ENCODE measurements around the gene CNOT6. TPM values are rescaled to one million over a fixed set of nuclear protein-coding genes. Genes with fewer than 3 reads are reported as not detected.

CNOT6 gene
- total and polyA plus RNA-seq, 3 experiments from 2014 or later = 11.4 to 39.9 (median 36.0) TPM

DNA sequence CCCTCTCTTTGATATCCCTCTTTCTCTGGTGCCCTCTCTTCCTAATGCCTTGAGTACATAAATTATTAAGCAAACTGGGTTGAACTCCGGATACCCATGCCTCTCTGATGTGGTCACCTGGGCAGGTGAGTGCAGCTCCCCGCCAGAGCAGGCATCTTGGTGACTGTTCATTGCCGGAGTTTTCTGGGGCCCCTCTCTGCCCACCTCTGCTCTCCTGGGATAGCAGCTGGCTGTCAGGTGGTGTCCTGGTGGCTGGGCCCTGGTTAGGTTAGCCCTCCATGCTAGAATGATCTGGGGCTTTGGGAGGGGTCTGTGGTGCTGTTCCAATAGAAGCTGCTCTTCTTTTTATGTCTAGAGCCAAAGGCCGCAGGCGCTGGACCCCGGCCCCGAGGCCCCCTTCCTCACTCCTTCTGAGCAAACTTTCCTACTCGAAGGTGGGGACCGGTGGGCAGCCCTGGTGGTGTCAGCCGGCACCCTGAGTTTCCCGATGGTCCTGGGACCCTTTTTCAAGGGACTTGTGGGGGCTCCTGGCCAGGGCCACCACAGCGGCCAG lies 102.0 kb downstream of the CNOT6 start:
- H3K9me3 Mint-ChIP-seq = no peaks in the 10 kb centered on the region
- peaks cover 4 to 14% (median 6%) of the 10 kb centered on the region in 3 donors for H3K4me1 Mint-ChIP-seq
- no peaks in the 10 kb centered on the region for H3K27me3 ChIP-seq (ENCODE audit: insufficient read depth, low read length, poor library complexity, severe bottlenecking)
- H3K9me3 ChIP-seq (ENCODE audit: low read length) = no peaks in the 10 kb centered on the region
- no peak overlapping the region for H3K4me3 Mint-ChIP-seq
- no peak overlapping the region for H3K27ac Mint-ChIP-seq
- no peaks in the 10 kb centered on the region for H3K4me1 ChIP-seq (ENCODE audit: insufficient read depth, low read length)
- ChIA-PET CTCF (no interaction called here), POLR2A (no interaction called here)
- DNase-seq = no peak
- no peak overlapping the region for H3K4me3 ChIP-seq (ENCODE audit: low read length)
- H3K36me3 Mint-ChIP-seq = peaks cover 0 to 2% (median 0%) of the 10 kb centered on the region in 3 donors
- no peaks in the 10 kb centered on the region for H3K36me3 ChIP-seq (ENCODE audit: insufficient read depth, low read length)
- H3K27me3 Mint-ChIP-seq = peaks cover 10 to 12% of the 10 kb centered on the region in 2 donors
- H3K27ac ChIP-seq (ENCODE audit: low read depth, low read length) = no peak overlapping the region

DNA sequence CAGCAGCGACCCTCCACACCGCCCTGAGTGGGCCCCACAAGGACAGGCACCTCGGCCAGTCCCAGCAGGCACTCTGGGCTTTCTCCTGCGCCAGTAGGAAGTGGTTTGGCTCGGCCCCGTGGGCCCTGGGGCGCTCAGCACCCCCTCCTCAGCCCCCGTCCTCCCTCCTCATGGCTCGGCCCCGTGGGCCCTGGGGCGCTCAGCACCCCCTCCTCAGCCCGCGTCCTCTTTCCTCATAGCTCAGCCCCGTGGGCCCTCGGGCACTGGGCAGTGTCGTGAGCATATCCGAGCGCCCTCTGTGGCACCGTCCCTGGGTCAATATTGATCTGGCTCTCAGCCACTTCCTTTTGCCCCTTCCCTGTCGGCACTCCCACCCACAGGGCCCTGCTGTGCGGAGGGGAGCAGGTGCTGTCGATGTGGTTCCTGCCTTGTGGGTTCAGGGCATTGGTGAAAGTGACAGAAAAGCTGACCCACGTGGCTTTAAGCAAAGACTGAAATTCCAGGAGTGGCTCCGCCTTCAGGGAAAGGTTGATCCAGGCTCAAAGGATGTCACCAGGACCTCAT lies 102.6 kb downstream of the CNOT6 start:
- H3K9me3 Mint-ChIP-seq = no peaks in the 10 kb centered on the region
- H3K27ac Mint-ChIP-seq = no peak overlapping the region
- DNase-seq = no peak
- peaks cover 10 to 12% of the 10 kb centered on the region in 2 donors for H3K27me3 Mint-ChIP-seq
- H3K27me3 ChIP-seq (ENCODE audit: insufficient read depth, low read length, poor library complexity, severe bottlenecking) = no peaks in the 10 kb centered on the region
- H3K9me3 ChIP-seq (ENCODE audit: low read length) = no peaks in the 10 kb centered on the region
- CTCF ChIA-PET = interaction anchor here (0.7 kb wide), 1 partner anchor 10 kb away, joined by 3 read pairs; no protein-coding TSS in a partner anchor
- peaks cover 4 to 14% (median 6%) of the 10 kb centered on the region in 3 donors for H3K4me1 Mint-ChIP-seq
- H3K4me3 Mint-ChIP-seq = no peak overlapping the region
- H3K27ac ChIP-seq (ENCODE audit: low read depth, low read length) = no peak overlapping the region
- no peaks in the 10 kb centered on the region for H3K36me3 ChIP-seq (ENCODE audit: insufficient read depth, low read length)
- H3K4me1 ChIP-seq (ENCODE audit: insufficient read depth, low read length) = no peaks in the 10 kb centered on the region
- no peak overlapping the region for H3K4me3 ChIP-seq (ENCODE audit: low read length)
- peaks cover 0 to 2% (median 0%) of the 10 kb centered on the region in 3 donors for H3K36me3 Mint-ChIP-seq
- POLR2A ChIA-PET = no interaction called here

DNA sequence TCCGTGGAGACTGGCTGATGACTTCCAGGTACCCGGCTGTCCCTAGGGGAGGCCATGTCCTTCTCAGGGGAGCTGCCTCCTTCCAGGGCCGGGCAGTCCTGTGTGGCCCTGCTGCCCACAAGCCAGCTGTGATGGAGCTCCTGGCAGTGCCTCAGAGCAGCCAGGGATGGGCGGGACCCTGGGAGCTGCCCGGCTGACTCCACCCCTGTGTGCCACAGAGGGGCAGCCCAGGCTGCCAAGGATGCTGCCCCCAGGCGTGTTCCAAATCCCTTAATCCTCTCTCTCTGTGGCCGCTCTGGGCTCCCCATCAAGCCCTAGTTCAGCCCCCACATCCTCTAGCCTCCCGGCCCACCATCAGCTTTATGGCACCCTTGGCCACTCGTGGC lies 104.1 kb downstream of the CNOT6 start:
- H3K4me1 Mint-ChIP-seq = peaks cover 0 to 4% (median 0%) of the 10 kb centered on the region in 3 donors
- H3K27me3 Mint-ChIP-seq = peaks cover 1 to 5% of the 10 kb centered on the region in 2 donors
- Histone ChIP-seq H3K27ac (ENCODE audit: low read depth, low read length) (no peak overlapping the region), H3K4me3 (ENCODE audit: low read length) (no peak overlapping the region), H3K9me3 (ENCODE audit: low read length) (no peaks in the 10 kb centered on the region), H3K4me1 (ENCODE audit: insufficient read depth, low read length) (no peaks in the 10 kb centered on the region), H3K27me3 (ENCODE audit: insufficient read depth, low read length, poor library complexity, severe bottlenecking) (no peaks in the 10 kb centered on the region), H3K36me3 (ENCODE audit: insufficient read depth, low read length) (no peaks in the 10 kb centered on the region)
- H3K27ac Mint-ChIP-seq = no peak overlapping the region
- DNase-seq = no peak
- no peaks in the 10 kb centered on the region for H3K36me3 Mint-ChIP-seq
- no peaks in the 10 kb centered on the region for H3K9me3 Mint-ChIP-seq
- ChIA-PET CTCF (no interaction called here), POLR2A (interaction anchor here (0.7 kb wide), 1 partner anchor 73 kb away, joined by 3 read pairs; no protein-coding TSS in a partner anchor)
- no peak overlapping the region for H3K4me3 Mint-ChIP-seq

DNA sequence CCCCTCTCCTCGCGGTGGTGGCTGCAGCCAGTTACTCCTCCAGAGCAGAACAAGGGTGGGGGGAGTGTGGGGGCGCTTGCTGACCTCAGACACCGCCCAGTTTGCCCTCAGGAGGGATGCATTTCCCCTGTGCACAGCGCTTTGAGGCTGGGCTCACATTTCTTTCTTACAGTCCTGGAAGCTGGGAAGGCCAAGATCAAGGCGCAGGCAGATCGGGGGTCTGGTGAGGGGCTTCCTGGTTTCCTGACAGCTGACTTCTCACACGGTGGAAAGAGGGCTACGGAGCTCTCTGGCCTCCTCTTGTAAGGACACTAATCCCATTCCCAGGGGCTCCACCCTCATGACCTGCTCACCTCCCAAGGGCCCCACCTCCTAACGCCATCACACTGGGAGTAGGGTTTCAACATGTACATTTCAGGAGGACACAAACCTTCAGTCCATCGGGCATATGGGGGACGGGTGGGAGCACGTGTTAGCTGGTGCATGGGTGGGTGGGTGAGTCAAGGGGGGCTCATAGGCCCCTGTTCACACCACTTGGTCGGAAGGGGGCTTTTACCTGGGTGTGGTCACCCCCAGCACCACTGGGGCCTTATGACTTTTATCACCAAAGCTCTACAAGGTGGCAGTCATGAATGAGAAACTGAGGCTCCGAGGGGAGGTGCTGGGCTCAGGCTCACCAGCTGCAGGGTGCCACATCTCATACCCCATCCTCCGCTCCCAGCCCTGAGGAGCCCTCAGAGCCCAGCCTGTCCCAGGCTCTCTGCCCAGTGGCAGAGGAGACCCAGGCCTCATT lies 104.8 kb downstream of the CNOT6 start:
- ChIA-PET CTCF (interaction anchor here (1.0 kb wide), 1 partner anchor 21 kb away, joined by 4 read pairs; no protein-coding TSS in a partner anchor), POLR2A (interaction anchor here (0.7 kb wide), 1 partner anchor 73 kb away, joined by 3 read pairs; no protein-coding TSS in a partner anchor)
- DNase-seq = no peak
- H3K4me1 Mint-ChIP-seq = peaks cover 0 to 4% (median 0%) of the 10 kb centered on the region in 3 donors
- no peak overlapping the region for H3K4me3 Mint-ChIP-seq
- Histone ChIP-seq H3K4me1 (ENCODE audit: insufficient read depth, low read length) (no peaks in the 10 kb centered on the region), H3K27me3 (ENCODE audit: insufficient read depth, low read length, poor library complexity, severe bottlenecking) (no peaks in the 10 kb centered on the region), H3K36me3 (ENCODE audit: insufficient read depth, low read length) (no peaks in the 10 kb centered on the region), H3K4me3 (ENCODE audit: low read length) (no peak overlapping the region), H3K9me3 (ENCODE audit: low read length) (no peaks in the 10 kb centered on the region), H3K27ac (ENCODE audit: low read depth, low read length) (no peak overlapping the region)
- no peaks in the 10 kb centered on the region for H3K36me3 Mint-ChIP-seq
- no peak overlapping the region for H3K27ac Mint-ChIP-seq
- peaks cover 0 to 4% of the 10 kb centered on the region in 2 donors for H3K27me3 Mint-ChIP-seq
- H3K9me3 Mint-ChIP-seq = no peaks in the 10 kb centered on the region

DNA sequence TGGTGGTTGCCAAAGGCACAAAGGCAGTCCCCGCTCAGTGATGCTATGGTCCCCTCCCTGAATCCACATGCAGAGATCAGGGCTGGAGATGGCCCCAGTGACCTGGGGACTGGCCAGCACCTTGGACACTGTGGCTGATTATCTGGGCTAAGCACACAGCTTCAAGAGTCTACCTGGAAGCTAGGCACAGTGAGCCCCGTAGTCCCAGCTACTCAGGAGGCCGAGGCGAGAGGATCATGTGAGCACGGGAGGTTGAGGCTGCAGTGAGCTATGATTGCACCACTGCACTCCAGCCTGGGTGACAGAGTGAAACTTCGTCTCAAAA lies 105.4 kb downstream of the CNOT6 start:
- Mint-ChIP-seq H3K9me3 (no peaks in the 10 kb centered on the region), H3K27ac (no peak overlapping the region), H3K4me3 (no peak overlapping the region), H3K4me1 (no peaks in the 10 kb centered on the region), H3K36me3 (no peaks in the 10 kb centered on the region), H3K27me3 (peaks cover 0 to 4% of the 10 kb centered on the region in 2 donors)
- POLR2A ChIA-PET = no interaction called here
- CTCF ChIA-PET = interaction anchor here (1.0 kb wide), 1 partner anchor 20 kb away, joined by 4 read pairs; no protein-coding TSS in a partner anchor
- H3K4me1 ChIP-seq (ENCODE audit: insufficient read depth, low read length) = no peaks in the 10 kb centered on the region
- no peak overlapping the region for H3K27ac ChIP-seq (ENCODE audit: low read depth, low read length)
- DNase-seq = no peak
- H3K4me3 ChIP-seq (ENCODE audit: low read length) = no peak overlapping the region
- no peaks in the 10 kb centered on the region for H3K9me3 ChIP-seq (ENCODE audit: low read length)
- no peaks in the 10 kb centered on the region for H3K36me3 ChIP-seq (ENCODE audit: insufficient read depth, low read length)
- H3K27me3 ChIP-seq (ENCODE audit: insufficient read depth, low read length, poor library complexity, severe bottlenecking) = no peaks in the 10 kb centered on the region

DNA sequence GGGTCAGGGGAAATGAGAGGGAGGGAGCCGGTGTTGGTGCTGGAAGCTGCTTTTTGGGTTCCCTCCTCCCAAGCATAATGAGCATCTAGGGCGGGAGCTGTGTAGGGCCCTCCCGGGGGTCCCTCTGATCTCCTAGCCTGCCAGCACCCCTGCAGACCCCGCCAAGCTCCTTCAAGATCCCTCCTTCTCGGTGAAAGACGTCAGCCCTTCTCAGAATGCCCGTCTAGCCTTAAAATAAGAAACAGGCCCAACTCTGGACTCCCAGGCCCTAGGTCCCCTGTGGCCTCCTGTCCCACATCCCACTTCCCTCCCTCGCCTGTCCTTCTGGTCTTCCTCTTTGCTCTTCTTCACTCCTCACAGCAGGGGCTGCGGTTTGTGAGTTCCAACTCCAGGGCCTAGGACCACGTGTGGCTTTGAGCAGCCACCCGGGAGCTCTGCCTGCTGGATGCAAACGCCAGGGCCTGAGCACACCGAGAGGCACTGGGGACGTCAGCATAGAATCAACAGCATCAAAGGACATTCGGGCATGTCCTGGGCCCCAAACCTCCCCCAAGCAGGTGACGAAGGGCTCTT lies 105.9 kb downstream of the CNOT6 start:
- POLR2A ChIA-PET = no interaction called here
- H3K4me3 Mint-ChIP-seq = no peak overlapping the region
- no peak for DNase-seq
- H3K27me3 Mint-ChIP-seq = peaks cover 0 to 4% of the 10 kb centered on the region in 2 donors
- H3K27me3 ChIP-seq (ENCODE audit: insufficient read depth, low read length, poor library complexity, severe bottlenecking) = no peaks in the 10 kb centered on the region
- no peaks in the 10 kb centered on the region for H3K36me3 Mint-ChIP-seq
- CTCF ChIA-PET = no interaction called here
- H3K9me3 Mint-ChIP-seq = no peaks in the 10 kb centered on the region
- no peaks in the 10 kb centered on the region for H3K36me3 ChIP-seq (ENCODE audit: insufficient read depth, low read length)
- H3K4me1 ChIP-seq (ENCODE audit: insufficient read depth, low read length) = no peaks in the 10 kb centered on the region
- H3K4me1 Mint-ChIP-seq = no peaks in the 10 kb centered on the region
- no peak overlapping the region for H3K27ac ChIP-seq (ENCODE audit: low read depth, low read length)
- H3K9me3 ChIP-seq (ENCODE audit: low read length) = no peaks in the 10 kb centered on the region
- H3K27ac Mint-ChIP-seq = peak overlapping the region in 1 of 8 donors; percentile 91
- H3K4me3 ChIP-seq (ENCODE audit: low read length) = no peak overlapping the region

DNA sequence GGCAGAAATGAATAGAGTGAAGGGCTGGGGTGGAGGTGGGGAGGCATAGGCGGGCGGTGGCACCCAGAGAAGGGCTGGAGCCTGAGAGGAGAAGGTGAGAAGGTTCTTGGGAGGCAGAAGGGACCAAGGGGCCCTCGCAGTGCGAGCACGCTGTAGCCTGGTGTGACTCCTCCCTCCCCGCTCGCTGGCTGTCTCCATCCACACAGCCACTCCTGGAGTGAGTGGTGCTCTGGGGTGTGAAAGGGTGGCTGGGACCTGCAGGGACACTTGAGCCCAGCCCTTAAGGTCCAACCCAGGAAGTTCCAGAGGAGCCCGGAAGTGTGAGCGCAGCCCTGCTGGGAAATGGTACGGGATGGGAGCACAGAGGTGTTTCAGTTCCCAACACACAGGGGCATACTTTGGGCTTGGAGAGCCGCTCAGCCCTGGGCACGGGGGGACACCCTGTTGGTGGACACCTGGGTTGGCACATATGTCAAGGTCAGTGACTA lies 106.4 kb downstream of the CNOT6 start:
- no peak for DNase-seq
- CTCF ChIA-PET = no interaction called here
- H3K36me3 Mint-ChIP-seq = no peaks in the 10 kb centered on the region

More for the DNA sequence above, 106.4 kb downstream of the CNOT6 start:
- Histone ChIP-seq H3K9me3 (ENCODE audit: low read length) (no peaks in the 10 kb centered on the region), H3K4me3 (ENCODE audit: low read length) (no peak overlapping the region), H3K27me3 (ENCODE audit: insufficient read depth, low read length, poor library complexity, severe bottlenecking) (no peaks in the 10 kb centered on the region), H3K27ac (ENCODE audit: low read depth, low read length) (no peak overlapping the region), H3K36me3 (ENCODE audit: insufficient read depth, low read length) (no peaks in the 10 kb centered on the region), H3K4me1 (ENCODE audit: insufficient read depth, low read length) (no peaks in the 10 kb centered on the region)
- POLR2A ChIA-PET = no interaction called here
- H3K4me1 Mint-ChIP-seq = peaks cover 0 to 1% (median 0%) of the 10 kb centered on the region in 3 donors
- no peaks in the 10 kb centered on the region for H3K9me3 Mint-ChIP-seq
- peaks cover 0 to 4% of the 10 kb centered on the region in 2 donors for H3K27me3 Mint-ChIP-seq
- H3K4me3 Mint-ChIP-seq = no peak overlapping the region
- H3K27ac Mint-ChIP-seq = peak overlapping the region in 1 of 8 donors; percentile 91
